ENCODE results near the gene SERPINB1.
A peak's percentile ranks its signal among the peaks of the same experiment; 100 is the strongest.
"Not testable (repeated sequence)": the region's sequence is repeated elsewhere in the genome, so short reads cannot be mapped to it uniquely, and the experiment has no call there.

The SERPINB1 gene

GRCh38 chr6:2841264-2842138 lies at the start of gene SERPINB1:
Gene SERPINB1 (minus strand): TSS chr6:2841863. CDS start chr6:2840586, 1,277 bp downstream.
- TF ChIP-seq CTCF (IDR thresholded peaks at IDR 0.05; ENCODE audit: extremely low read depth, insufficient read depth, missing control alignments) = no peak
- in situ Hi-C loops (cut with MboI; ENCODE audit: low pct_unique_long_range_greater_than_20kb, low sequenced_read_pairs, unreplicated experiment) = loop anchor here (5.0 kb wide), 1 partner anchor 91 kb away; no protein-coding TSS in a partner anchor
- DNase-seq (ENCODE audit: low spot score) = peak; percentile 47

GRCh38 chr6:2890976-2891767 lies 49.5 kb upstream of the SERPINB1 start:
- in situ Hi-C loops (cut with MboI; ENCODE audit: low pct_unique_long_range_greater_than_20kb, low sequenced_read_pairs, unreplicated experiment) = no loop called here

GRCh38 chr6:2885967-2886735 lies 44.5 kb upstream of the SERPINB1 start:
- no peak for DNase-seq (ENCODE audit: low spot score)
- TF ChIP-seq CTCF (IDR thresholded peaks at IDR 0.05; ENCODE audit: extremely low read depth, insufficient read depth, missing control alignments) = no peak
- in situ Hi-C loops (cut with MboI; ENCODE audit: low pct_unique_long_range_greater_than_20kb, low sequenced_read_pairs, unreplicated experiment) = no loop called here

More at GRCh38 chr6:2890976-2891767, 49.5 kb upstream of the SERPINB1 start:
- DNase-seq (ENCODE audit: low spot score) = no peak
- TF ChIP-seq CTCF (IDR thresholded peaks at IDR 0.05; ENCODE audit: extremely low read depth, insufficient read depth, missing control alignments) = no peak

GRCh38 chr6:2884804-2885203 lies 43.1 kb upstream of the SERPINB1 start:
- DNase-seq (ENCODE audit: low spot score) = no peak
- in situ Hi-C loops (cut with MboI; ENCODE audit: low pct_unique_long_range_greater_than_20kb, low sequenced_read_pairs, unreplicated experiment) = no loop called here
- no peak for TF ChIP-seq CTCF (IDR thresholded peaks at IDR 0.05; ENCODE audit: extremely low read depth, insufficient read depth, missing control alignments)

GRCh38 chr6:2883673-2884072 lies 42.0 kb upstream of the SERPINB1 start:
- DNase-seq (ENCODE audit: low spot score) = no peak
- no peak for TF ChIP-seq CTCF (IDR thresholded peaks at IDR 0.05; ENCODE audit: extremely low read depth, insufficient read depth, missing control alignments)
- in situ Hi-C loops (cut with MboI; ENCODE audit: low pct_unique_long_range_greater_than_20kb, low sequenced_read_pairs, unreplicated experiment) = no loop called here

GRCh38 chr6:2881423-2881822 lies 39.8 kb upstream of the SERPINB1 start:
- DNase-seq (ENCODE audit: low spot score) = no peak
- no peak for TF ChIP-seq CTCF (IDR thresholded peaks at IDR 0.05; ENCODE audit: extremely low read depth, insufficient read depth, missing control alignments)
- in situ Hi-C loops (cut with MboI; ENCODE audit: low pct_unique_long_range_greater_than_20kb, low sequenced_read_pairs, unreplicated experiment) = no loop called here

GRCh38 chr6:2880156-2880555 lies 38.5 kb upstream of the SERPINB1 start:
- DNase-seq (ENCODE audit: low spot score); in situ Hi-C loops (cut with MboI; ENCODE audit: low pct_unique_long_range_greater_than_20kb, low sequenced_read_pairs, unreplicated experiment): not testable (repeated sequence)

Measured in GM13977 (cell line).